H1 (cell line): ENCODE results near the gene HEBP1. TPM values are rescaled to one million over a fixed set of nuclear protein-coding genes. Genes with fewer than 3 reads are reported as not detected.

ENCODE experiments used
- CEBPB ChIP-seq: IDR thresholded peaks from 2 replicates; pipeline ENCODE4 v1.6.1; 2012; ENCODE audit warnings: low read depth, low read length
- EGR1 ChIP-seq: IDR thresholded peaks from 2 replicates; pipeline ENCODE4 v1.6.1; 2011; ENCODE audit warnings: low read depth, low read length, borderline replicate concordance
- POU5F1 ChIP-seq: IDR thresholded peaks from 2 replicates; pipeline ENCODE4 v1.6.1; 2011; ENCODE audit warnings: low read depth, mild to moderate bottlenecking, low read length, moderate library complexity
- RXRA ChIP-seq: IDR thresholded peaks from 2 replicates; pipeline ENCODE4 v1.6.1; 2011; ENCODE audit warnings: low read depth, mild to moderate bottlenecking, low read length, moderate library complexity; ENCODE audit not compliant: insufficient read depth
- YY1 ChIP-seq: IDR thresholded peaks from 2 replicates; pipeline ENCODE4 v1.6.1; 2011; ENCODE audit warnings: low read depth, mild to moderate bottlenecking, low read length
- polyA plus RNA-seq, 7 experiments: library from polyadenylated mRNA; depleted of rRNA in 3 of 7; stranded (reverse) in 5 of 7; unstranded in 2 of 7; fragments of >200 nt in 5 of 7; fragments of 200-250 nt in 2 of 7; gene quantifications; 1 replicate in 5 of 7; 2 replicates in 1 of 7; 4 replicates in 1 of 7; pipeline versions ENCODE4 v1.2.1 to v1.2.3, GENCODE V29; 2011 to 2013; ENCODE audit warnings: missing spikeins in 2 of 7, mixed read lengths in 2 of 7
- total RNA-seq: library from RNA; stranded (reverse); fragmentation: NEBNext Ultra II Directional; extraction: Animal tissue kit (Norgen Biotek cat#: 25700); gene quantifications from 2 replicates; pipeline ENCODE4 v1.2.1, GENCODE V29; 2021

Gene HEBP1
- total and polyA plus RNA-seq, 2 of the 8 experiments (the other 6 are each of a cell fraction or from before 2014, with no cell fraction given) = 30.8 to 56.1 TPM

- no peak for TF ChIP-seq POU5F1
- no peak for TF ChIP-seq EGR1
- no peak for TF ChIP-seq YY1
- TF ChIP-seq RXRA = no peak
- no peak for TF ChIP-seq CEBPB
Observed at GRCh38 chr12:13005649-13006048, 5.6 kb upstream of the HEBP1 start (continued).
